Measurements from ENCODE around the gene RADX.

RADX gene

DNA sequence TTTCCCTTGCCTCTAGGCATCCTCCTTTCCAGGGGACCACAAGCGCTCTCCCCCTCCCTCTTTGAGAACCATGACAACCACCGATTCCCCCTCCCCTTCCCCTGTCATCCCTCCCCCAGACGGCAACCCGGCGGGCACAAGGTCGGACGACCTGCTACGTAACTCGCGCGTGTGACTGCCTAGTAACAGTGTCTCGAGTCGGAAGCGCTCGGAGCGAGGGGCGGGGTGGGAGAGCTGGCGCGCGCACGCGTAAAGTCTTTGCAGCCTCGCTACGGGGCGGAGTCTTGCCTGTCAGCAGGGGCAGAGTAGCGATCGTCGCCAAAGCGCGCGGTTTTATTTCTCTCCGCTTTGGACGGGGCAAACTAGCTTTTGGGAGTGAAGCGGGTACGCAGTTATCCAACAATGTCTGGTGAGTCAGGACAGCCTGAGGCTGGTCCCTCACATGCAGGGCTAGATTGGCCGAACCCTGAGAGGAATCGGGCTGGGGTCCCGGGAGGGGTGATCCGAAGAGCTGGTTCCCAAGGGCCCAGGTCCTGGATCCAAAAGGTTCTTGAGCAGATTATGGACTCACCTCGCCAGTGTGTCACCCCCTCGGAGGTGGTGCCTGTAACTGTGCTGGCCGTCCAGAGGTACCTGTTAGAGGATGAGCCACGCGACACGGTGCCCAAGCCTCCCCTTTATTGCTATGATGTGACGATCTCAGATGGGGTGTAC, at the start of gene RADX (continued):
- TF ChIP-seq, protein P1, sequence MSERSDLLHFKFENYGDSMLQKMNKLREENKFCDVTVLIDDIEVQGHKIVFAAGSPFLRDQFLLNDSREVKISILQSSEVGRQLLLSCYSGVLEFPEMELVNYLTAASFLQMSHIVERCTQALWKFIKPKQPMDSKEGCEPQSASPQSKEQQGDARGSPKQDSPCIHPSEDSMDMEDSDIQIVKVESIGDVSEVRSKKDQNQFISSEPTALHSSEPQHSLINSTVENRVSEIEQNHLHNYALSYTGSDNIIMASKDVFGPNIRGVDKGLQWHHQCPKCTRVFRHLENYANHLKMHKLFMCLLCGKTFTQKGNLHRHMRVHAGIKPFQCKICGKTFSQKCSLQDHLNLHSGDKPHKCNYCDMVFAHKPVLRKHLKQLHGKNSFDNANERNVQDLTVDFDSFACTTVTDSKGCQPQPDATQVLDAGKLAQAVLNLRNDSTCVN (tag by site-specific recombination; optimal IDR thresholded peaks at IDR 0.05) = peak; percentile 64
- TF ChIP-seq YY1 (tag by site-specific recombination; IDR thresholded peaks at IDR 0.05) (no peak), MZF1 (tag by site-specific recombination; IDR thresholded peaks at IDR 0.05; ENCODE audit: borderline replicate concordance) (no peak), SP3 (tag by site-specific recombination; IDR thresholded peaks at IDR 0.05) (peak; percentile 54), SCRT2 (tag by site-specific recombination; IDR thresholded peaks at IDR 0.05) (peak; percentile 57; the same call in 1 of the 2 replicates), ZNF211 (tag by site-specific recombination; IDR thresholded peaks at IDR 0.05; ENCODE audit: low read depth) (no peak), SP7 (tag by site-specific recombination; IDR thresholded peaks at IDR 0.05) (0 out of 2 replicates have a peak, but pooled peaks have one; percentile 12), EGR2 (tag by site-specific recombination; IDR thresholded peaks at IDR 0.05; ENCODE audit: low read depth) (no peak), GFI1B (tag by site-specific recombination; IDR thresholded peaks at IDR 0.05) (no peak)
- TF ChIP-seq, protein P2, sequence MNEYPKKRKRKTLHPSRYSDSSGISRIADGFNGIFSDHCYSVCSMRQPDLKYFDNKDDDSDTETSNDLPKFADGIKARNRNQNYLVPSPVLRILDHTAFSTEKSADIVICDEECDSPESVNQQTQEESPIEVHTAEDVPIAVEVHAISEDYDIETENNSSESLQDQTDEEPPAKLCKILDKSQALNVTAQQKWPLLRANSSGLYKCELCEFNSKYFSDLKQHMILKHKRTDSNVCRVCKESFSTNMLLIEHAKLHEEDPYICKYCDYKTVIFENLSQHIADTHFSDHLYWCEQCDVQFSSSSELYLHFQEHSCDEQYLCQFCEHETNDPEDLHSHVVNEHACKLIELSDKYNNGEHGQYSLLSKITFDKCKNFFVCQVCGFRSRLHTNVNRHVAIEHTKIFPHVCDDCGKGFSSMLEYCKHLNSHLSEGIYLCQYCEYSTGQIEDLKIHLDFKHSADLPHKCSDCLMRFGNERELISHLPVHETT (tag by site-specific recombination; IDR thresholded peaks at IDR 0.05) = no peak

DNA sequence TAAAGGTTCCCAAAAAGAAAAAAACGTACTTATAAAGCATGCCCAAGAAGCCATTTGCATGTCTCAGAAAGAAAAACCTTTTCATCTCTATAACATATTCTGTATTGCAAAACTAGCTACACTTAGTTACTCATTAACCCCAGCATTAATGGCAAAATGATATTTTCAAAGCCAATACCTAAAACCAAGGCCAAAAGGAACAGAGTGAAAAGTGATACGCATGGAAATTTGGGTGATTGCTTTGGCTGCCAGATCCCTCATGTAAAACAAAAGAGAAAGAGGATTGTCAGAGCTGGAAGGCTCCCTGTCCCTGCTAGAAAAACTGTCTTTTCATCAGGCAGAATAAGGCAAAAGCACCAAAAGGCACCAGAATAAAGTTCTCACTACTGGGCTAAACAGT, 46.8 kb upstream of the RADX start:
- Histone ChIP-seq H3K36me3 (ENCODE audit: control insufficient read depth in 2 of 2, insufficient read depth in 1 of 2, low read length in 2 of 2) (no peaks in the 10 kb centered on the region), H3K4me3 (ENCODE audit: low read depth, low read length) (no peak overlapping the region), H3K9me3 (ENCODE audit: control insufficient read depth, insufficient read depth, low read depth, low read length) (no peaks in the 10 kb centered on the region), H3K27ac (ENCODE audit: extremely low read depth, low read depth, low read length) (no peak overlapping the region), H3K4me1 (ENCODE audit: control insufficient read depth, insufficient read depth, low read length) (no peaks in the 10 kb centered on the region)
- TF ChIP-seq ZNF837 (tag by site-specific recombination; IDR thresholded peaks at IDR 0.05) (no peak), ZNF473 (tag by site-specific recombination; IDR thresholded peaks at IDR 0.05) (no peak), ZFP69B (tag by site-specific recombination; IDR thresholded peaks at IDR 0.05) (no peak), ZBTB7A (tag by site-specific recombination; IDR thresholded peaks at IDR 0.05; ENCODE audit: low read depth) (no peak), KLF8 (tag by site-specific recombination; IDR thresholded peaks at IDR 0.05) (no peak)
- TF ChIP-seq, protein P3, sequence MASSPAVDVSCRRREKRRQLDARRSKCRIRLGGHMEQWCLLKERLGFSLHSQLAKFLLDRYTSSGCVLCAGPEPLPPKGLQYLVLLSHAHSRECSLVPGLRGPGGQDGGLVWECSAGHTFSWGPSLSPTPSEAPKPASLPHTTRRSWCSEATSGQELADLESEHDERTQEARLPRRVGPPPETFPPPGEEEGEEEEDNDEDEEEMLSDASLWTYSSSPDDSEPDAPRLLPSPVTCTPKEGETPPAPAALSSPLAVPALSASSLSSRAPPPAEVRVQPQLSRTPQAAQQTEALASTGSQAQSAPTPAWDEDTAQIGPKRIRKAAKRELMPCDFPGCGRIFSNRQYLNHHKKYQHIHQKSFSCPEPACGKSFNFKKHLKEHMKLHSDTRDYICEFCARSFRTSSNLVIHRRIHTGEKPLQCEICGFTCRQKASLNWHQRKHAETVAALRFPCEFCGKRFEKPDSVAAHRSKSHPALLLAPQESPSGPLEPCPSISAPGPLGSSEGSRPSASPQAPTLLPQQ (tag by site-specific recombination; IDR thresholded peaks at IDR 0.05) = no peak
- TF ChIP-seq, protein P4, sequence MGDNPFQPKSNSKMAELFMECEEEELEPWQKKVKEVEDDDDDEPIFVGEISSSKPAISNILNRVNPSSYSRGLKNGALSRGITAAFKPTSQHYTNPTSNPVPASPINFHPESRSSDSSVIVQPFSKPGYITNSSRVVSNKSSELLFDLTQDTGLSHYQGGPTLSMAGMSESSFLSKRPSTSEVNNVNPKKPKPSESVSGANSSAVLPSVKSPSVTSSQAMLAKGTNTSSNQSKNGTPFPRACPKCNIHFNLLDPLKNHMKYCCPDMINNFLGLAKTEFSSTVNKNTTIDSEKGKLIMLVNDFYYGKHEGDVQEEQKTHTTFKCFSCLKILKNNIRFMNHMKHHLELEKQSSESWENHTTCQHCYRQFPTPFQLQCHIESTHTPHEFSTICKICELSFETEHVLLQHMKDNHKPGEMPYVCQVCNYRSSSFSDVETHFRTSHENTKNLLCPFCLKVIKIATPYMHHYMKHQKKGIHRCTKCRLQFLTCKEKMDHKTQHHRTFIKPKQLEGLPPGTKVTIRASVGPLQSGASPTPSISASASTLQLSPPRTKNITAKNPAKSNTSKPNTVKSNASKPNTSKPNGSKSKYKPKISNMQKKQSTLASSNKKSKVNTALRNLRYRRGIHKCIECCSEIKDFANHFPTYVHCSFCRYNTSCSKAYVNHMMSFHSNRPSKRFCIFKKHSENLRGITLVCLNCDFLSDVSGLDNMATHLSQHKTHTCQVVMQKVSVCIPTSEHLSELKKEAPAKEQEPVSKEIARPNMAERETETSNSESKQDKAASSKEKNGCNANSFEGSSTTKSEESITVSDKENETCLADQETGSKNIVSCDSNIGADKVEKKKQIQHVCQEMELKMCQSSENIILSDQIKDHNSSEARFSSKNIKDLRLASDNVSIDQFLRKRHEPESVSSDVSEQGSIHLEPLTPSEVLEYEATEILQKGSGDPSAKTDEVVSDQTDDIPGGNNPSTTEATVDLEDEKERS (tag by site-specific recombination; IDR thresholded peaks at IDR 0.05) = no peak
- ChIA-PET CTCF (no interaction called here), POLR2A (no interaction called here)
